Esophagus squamous epithelium (tissue), 5 donors: ENCODE results near the gene KIDINS220. TPM values are rescaled to one million over a fixed set of nuclear protein-coding genes. Genes with fewer than 3 reads are reported as not detected.

Experiments used
- DNase-seq: peaks from one replicate; lab custom pipeline; 2025; lab: John Stamatoyannopoulos, UW
- H3K27ac ChIP-seq, 4 donors: fragments of 200-600 bp; sonication (generic); one replicate each; pipeline ENCODE4 v1.5.1; 2016 to 2019; ENCODE audit warnings: mild to moderate bottlenecking in 1 of 4
- H3K27me3 ChIP-seq, 4 donors: fragments of 200-600 bp; sonication (generic); 1 replicate in 3 of 4; 2 replicates in 1 of 4; pipeline versions ENCODE4 v1.5.1 to v1.6.0; 2017 to 2021; ENCODE audit warnings: antibody characterized with exemption in 1 of 4
- H3K36me3 ChIP-seq, 3 donors: fragments of 200-600 bp; sonication (generic); one replicate each; pipeline ENCODE4 v1.5.1; 2016 to 2019
- H3K4me1 ChIP-seq, 3 donors: fragments of 200-600 bp; sonication (generic); one replicate each; pipeline ENCODE4 v1.5.1; 2017 to 2019
- H3K4me3 ChIP-seq, 4 donors: fragments of 200-600 bp; sonication (generic); 1 replicate in 3 of 4; 2 replicates in 1 of 4; pipeline ENCODE4 v1.5.1; 2016 to 2019; ENCODE audit warnings: mild to moderate bottlenecking in 2 of 4, moderate library complexity in 1 of 4
- H3K9me3 ChIP-seq, 3 donors: fragments of 200-600 bp; sonication (generic); one replicate each; pipeline ENCODE4 v1.5.1; 2016 to 2019
- CTCF ChIP-seq, 6 experiments: fragments of 450-650 bp in 4 of 6; fragments of 200-600 bp in 2 of 6; sonication (generic) in 2 of 6; IDR thresholded peaks; one replicate each; pipeline ENCODE4 v1.5.1; 2016 to 2019; ENCODE audit warnings: antibody characterized with exemption in 6 of 6, mild to moderate bottlenecking in 4 of 6, moderate library complexity in 4 of 6
- POLR2A ChIP-seq, 4 donors: fragments of 450-650 bp; IDR thresholded peaks; one replicate each; pipeline ENCODE4 v1.6.1; 2017; ENCODE audit warnings: antibody characterized with exemption in 4 of 4, mild to moderate bottlenecking in 4 of 4, moderate library complexity in 3 of 4
- WGBS, 2 donors: methylation state at CpG; one replicate each; pipeline ENCODE4 v1.1.5; 2018; 5-methylcytosine and 5-hydroxymethylcytosine counted together
- intact Hi-C: fragments of 100-400 bp; cut with DNase I; formaldehyde crosslinking; loops from one replicate; pipeline ENCODE4 v1.15.0; 2022
- total RNA-seq, 4 donors: library from RNA; depleted of rRNA; stranded (reverse); fragments of >200 nt; gene quantifications; one replicate each; pipeline ENCODE4 v1.1.0, GENCODE V29; 2016
- donor health status: DM: yes; HTN: yes; CAD: no.

Gene KIDINS220
- total RNA-seq, 4 donors from 2014 or later, result 27.4 to 58.7 (median 35.7) TPM

- Histone ChIP-seq H3K27ac (no peak overlapping the region), H3K9me3 (no peaks in the 10 kb centered on the region), H3K27me3 (no peaks in the 10 kb centered on the region), H3K4me1 (peaks cover 0 to 2% (median 0%) of the 10 kb centered on the region in 3 donors), H3K4me3 (no peak overlapping the region), H3K36me3 (peaks cover 0 to 20% (median 0%) of the 10 kb centered on the region in 3 donors)
- intact Hi-C loops, result no loop called here
- TF ChIP-seq POLR2A (IDR thresholded peaks at IDR 0.05) (no peak), CTCF (IDR thresholded peaks at IDR 0.05) (no peak)
- DNase-seq, result no peak
- 94 to 100% methylated on average over 3 of the region's 3 CpGs for WGBS, 2 donors
Observed at GRCh38 chr2:8855010-8855409, 17.6 kb upstream of the KIDINS220 start.

GRCh38 chr2:8853426-8853825 lies 16.0 kb upstream of the KIDINS220 start:
- H3K36me3 ChIP-seq, result peaks cover 0 to 14% (median 0%) of the 10 kb centered on the region in 3 donors
- no peaks in the 10 kb centered on the region for H3K4me1 ChIP-seq
- H3K4me3 ChIP-seq, result no peak overlapping the region
- 90 to 91% methylated on average over 4 of the region's 4 CpGs for WGBS, 2 donors
- no peak for TF ChIP-seq POLR2A (IDR thresholded peaks at IDR 0.05)
- no peak for TF ChIP-seq CTCF (IDR thresholded peaks at IDR 0.05)
- DNase-seq, result no peak
- H3K27ac ChIP-seq, result no peak overlapping the region
- intact Hi-C loops, result no loop called here
- no peaks in the 10 kb centered on the region for H3K9me3 ChIP-seq
- H3K27me3 ChIP-seq, result no peaks in the 10 kb centered on the region

GRCh38 chr2:8851811-8852560 lies 14.6 kb upstream of the KIDINS220 start:
- no peaks in the 10 kb centered on the region for H3K4me1 ChIP-seq
- intact Hi-C loops, result no loop called here
- H3K9me3 ChIP-seq, result no peaks in the 10 kb centered on the region
- no peak overlapping the region for H3K27ac ChIP-seq
- WGBS, 2 donors, result 49 to 62% methylated on average over 10 of the region's 10 CpGs
- H3K27me3 ChIP-seq, result no peaks in the 10 kb centered on the region
- no peaks in the 10 kb centered on the region for H3K36me3 ChIP-seq
- no peak for TF ChIP-seq CTCF (IDR thresholded peaks at IDR 0.05)
- TF ChIP-seq POLR2A (IDR thresholded peaks at IDR 0.05), result no peak
- no peak overlapping the region for H3K4me3 ChIP-seq
- no peak for DNase-seq

- no peaks in the 10 kb centered on the region for H3K36me3 ChIP-seq
- WGBS, 2 donors, result 84 to 87% methylated on average over 6 to 8 of the region's 8 CpGs
- no peaks in the 10 kb centered on the region for H3K9me3 ChIP-seq
- intact Hi-C loops, result no loop called here
- TF ChIP-seq CTCF (IDR thresholded peaks at IDR 0.05) (no peak), POLR2A (IDR thresholded peaks at IDR 0.05) (no peak)
- H3K4me1 ChIP-seq, result no peaks in the 10 kb centered on the region
- peaks cover 0 to 9% (median 0%) of the 10 kb centered on the region in 4 donors for H3K27me3 ChIP-seq
- no peak overlapping the region for H3K27ac ChIP-seq
- H3K4me3 ChIP-seq, result no peak overlapping the region
- no peak for DNase-seq
Observed at GRCh38 chr2:8850845-8851487, 13.6 kb upstream of the KIDINS220 start.

- Histone ChIP-seq H3K27me3 (peaks cover 0 to 22% (median 0%) of the 10 kb centered on the region in 4 donors), H3K27ac (no peak overlapping the region), H3K36me3 (no peaks in the 10 kb centered on the region), H3K9me3 (no peaks in the 10 kb centered on the region), H3K4me3 (no peak overlapping the region), H3K4me1 (no peaks in the 10 kb centered on the region)
- TF ChIP-seq POLR2A (IDR thresholded peaks at IDR 0.05), result no peak
- TF ChIP-seq CTCF (IDR thresholded peaks at IDR 0.05), result no peak
- no peak for DNase-seq
- 35 to 52% methylated on average over 4 of the region's 4 CpGs for WGBS, 2 donors
- intact Hi-C loops, result no loop called here
Observed at GRCh38 chr2:8849327-8849726, 11.9 kb upstream of the KIDINS220 start.
